Gastrocnemius medialis (tissue), 4 donors: ENCODE results near the gene LY86. TPM values are rescaled to one million over a fixed set of nuclear protein-coding genes. Genes with fewer than 3 reads are reported as not detected.

Experiments
- ATAC-seq, 2 donors: fragments of 150-250 bp; one replicate each; pipeline ENCODE4 v1.9.1; 2016
- DNase-seq, 2 donors: peaks; one replicate each; pipeline ENCODE4 v3.0.0-alpha.2; 2019
- H3K27ac ChIP-seq, 4 donors: fragments of 200-600 bp; sonication (generic); 1 replicate in 1 of 4; 2 replicates in 3 of 4; pipeline ENCODE4 v1.5.1; 2016 to 2018; ENCODE audit warnings: mild to moderate bottlenecking in 2 of 4, moderate library complexity in 1 of 4
- H3K27me3 ChIP-seq, 3 donors: fragments of 200-600 bp; sonication (generic) in 2 of 3; 1 replicate in 1 of 3; 2 replicates in 2 of 3; pipeline versions ENCODE4 v1.5.1 to v1.6.0; 2016 to 2019; ENCODE audit warnings: mild to moderate bottlenecking in 1 of 3, moderate library complexity in 1 of 3
- H3K36me3 ChIP-seq, 2 donors: fragments of 200-600 bp; sonication (generic) in 1 of 2; one replicate each; pipeline ENCODE4 v1.5.1; 2017 to 2018
- H3K4me1 ChIP-seq, 2 donors: fragments of 200-600 bp; sonication (generic) in 1 of 2; one replicate each; pipeline ENCODE4 v1.5.1; 2016 to 2017; ENCODE audit warnings: mild to moderate bottlenecking in 2 of 2
- H3K4me3 ChIP-seq, 4 donors: fragments of 200-600 bp; sonication (generic) in 3 of 4; 1 replicate in 1 of 4; 2 replicates in 3 of 4; pipeline ENCODE4 v1.5.1; 2016 to 2019; ENCODE audit warnings: mild to moderate bottlenecking in 2 of 4
- H3K9me3 ChIP-seq, 3 donors: fragments of 200-600 bp; sonication (generic) in 2 of 3; 1 replicate in 1 of 3; 2 replicates in 2 of 3; pipeline ENCODE4 v1.5.1; 2016 to 2019
- CTCF ChIP-seq, 5 experiments: fragments of 450-650 bp in 3 of 5; fragments of 200-600 bp in 2 of 5; sonication (generic) in 2 of 5; IDR thresholded peaks in 4 of 5; conservative IDR thresholded peaks in 1 of 5; 1 replicate in 4 of 5; 2 replicates in 1 of 5; pipeline ENCODE4 v1.5.1; 2016 to 2019; ENCODE audit warnings: antibody characterized with exemption in 5 of 5, mild to moderate bottlenecking in 3 of 5, moderate library complexity in 3 of 5
- POLR2A ChIP-seq, 2 donors: fragments of 450-650 bp; IDR thresholded peaks; one replicate each; pipeline ENCODE4 v1.6.1; 2017; ENCODE audit warnings: antibody characterized with exemption in 2 of 2, mild to moderate bottlenecking in 2 of 2, moderate library complexity in 2 of 2
- in situ Hi-C, 4 donors: fragments of 200-750 bp; cut with MboI; loops; one replicate each; pipeline versions ENCODE4 v1.15.0 to v1.8.0; 2017; ENCODE audit warnings: low sequenced_read_pairs in 4 of 4
- intact Hi-C: fragments of 100-400 bp; cut with DNase I; formaldehyde crosslinking; loops from one replicate; pipeline ENCODE4 v1.15.1; 2023; ENCODE audit warnings: low total_unique reads
- total RNA-seq, 4 donors: library from RNA; depleted of rRNA; stranded (reverse); fragments of >200 nt; gene quantifications; one replicate each; pipeline versions ENCODE4 v1.1.0 to v1.2.3, GENCODE V29; 2016

The LY86 gene
- total RNA-seq, 4 donors from 2014 or later: 0.49 to 1.3 TPM; not detected in 2

- intact Hi-C loops (no loop called here), in situ Hi-C loops (no loop called here)
- no peak overlapping the region for H3K27ac ChIP-seq
- no peaks in the 10 kb centered on the region for H3K4me1 ChIP-seq
- H3K36me3 ChIP-seq: no peaks in the 10 kb centered on the region
- no peaks in the 10 kb centered on the region for H3K27me3 ChIP-seq
- ATAC-seq (no peak), DNase-seq (no peak)
- TF ChIP-seq POLR2A (IDR thresholded peaks at IDR 0.05) (no peak), CTCF (IDR thresholded peaks at IDR 0.05 in 4 of 5, conservative IDR thresholded peaks at IDR 0.05 in 1 of 5) (no peak)
- no peaks in the 10 kb centered on the region for H3K9me3 ChIP-seq
- no peak overlapping the region for H3K4me3 ChIP-seq
Observed at GRCh38 chr6:6586671-6587526, 1.6 kb upstream of the LY86 start.

GRCh38 chr6:6587696-6588063 lies 840 bp upstream of the LY86 start:
- no peak for ATAC-seq

GRCh38 chr6:6588924-6589709 lies 597 bp downstream of the LY86 start:
- Histone ChIP-seq H3K27ac (no peak overlapping the region), H3K4me1 (no peaks in the 10 kb centered on the region), H3K9me3 (no peaks in the 10 kb centered on the region), H3K27me3 (no peaks in the 10 kb centered on the region), H3K36me3 (no peaks in the 10 kb centered on the region), H3K4me3 (peak overlapping the region in 1 of 4 donors; percentile 9)
- intact Hi-C loops: no loop called here
- in situ Hi-C loops: no loop called here
- DNase-seq (no peak), ATAC-seq (no peak)
- TF ChIP-seq POLR2A (IDR thresholded peaks at IDR 0.05) (no peak), CTCF (IDR thresholded peaks at IDR 0.05 in 4 of 5, conservative IDR thresholded peaks at IDR 0.05 in 1 of 5) (no peak)

More at GRCh38 chr6:6587696-6588063, 840 bp upstream of the LY86 start:
- no peak overlapping the region for H3K4me3 ChIP-seq
- H3K9me3 ChIP-seq: no peaks in the 10 kb centered on the region
- DNase-seq: no peak
- intact Hi-C loops: no loop called here
- no peaks in the 10 kb centered on the region for H3K27me3 ChIP-seq
- in situ Hi-C loops: no loop called here
- H3K36me3 ChIP-seq: no peaks in the 10 kb centered on the region
- TF ChIP-seq CTCF (IDR thresholded peaks at IDR 0.05 in 4 of 5, conservative IDR thresholded peaks at IDR 0.05 in 1 of 5) (no peak), POLR2A (IDR thresholded peaks at IDR 0.05) (no peak)
- no peaks in the 10 kb centered on the region for H3K4me1 ChIP-seq
- no peak overlapping the region for H3K27ac ChIP-seq

GRCh38 chr6:6590530-6590929 lies 2.0 kb downstream of the LY86 start:
- no peaks in the 10 kb centered on the region for H3K9me3 ChIP-seq
- intact Hi-C loops: no loop called here
- no peaks in the 10 kb centered on the region for H3K27me3 ChIP-seq
- H3K27ac ChIP-seq: no peak overlapping the region
- H3K36me3 ChIP-seq: no peaks in the 10 kb centered on the region
- no peak overlapping the region for H3K4me3 ChIP-seq
- no peak for TF ChIP-seq POLR2A (IDR thresholded peaks at IDR 0.05)
- TF ChIP-seq CTCF (IDR thresholded peaks at IDR 0.05 in 4 of 5, conservative IDR thresholded peaks at IDR 0.05 in 1 of 5): no peak
- in situ Hi-C loops: no loop called here
- H3K4me1 ChIP-seq: no peaks in the 10 kb centered on the region
- no peak for ATAC-seq
- no peak for DNase-seq
